ENCODE data around the gene CYB561A3. TPM values are rescaled to one million over a fixed set of nuclear protein-coding genes. Genes with fewer than 3 reads are reported as not detected.

CYB561A3 gene
- total RNA-seq, 1 experiment from 2014 or later = 21.7 TPM

DNA sequence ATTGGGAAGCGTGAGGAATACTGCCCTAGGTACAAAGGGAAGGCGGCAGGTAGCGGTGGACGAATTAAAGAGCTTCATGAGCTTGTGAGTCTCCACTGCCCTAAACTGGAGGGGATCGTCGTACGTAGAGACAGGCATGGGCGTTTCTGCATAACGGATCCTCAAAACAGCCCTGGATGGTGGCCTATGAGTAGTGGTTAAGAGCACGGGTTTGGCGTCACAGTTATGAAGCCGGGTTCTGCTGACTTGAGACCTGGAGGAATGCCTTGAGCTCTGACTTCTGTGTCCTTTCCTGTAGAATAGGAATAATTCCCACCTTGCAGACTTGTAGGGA is 827 bp upstream of the CYB561A3 start:
- Mint-ChIP-seq H3K4me1 (peaks cover 13 to 25% of the 10 kb centered on the region in 2 experiments), H3K4me3 (peak overlapping the region; percentile 98 to 100), H3K27ac (peak overlapping the region; percentile 93 to 99 (median 99)), H3K27me3 (ENCODE audit: low read depth) (no peaks in the 10 kb centered on the region), H3K9me3 (no peaks in the 10 kb centered on the region; a peak in 1 of 5 replicates), H3K36me3 (ENCODE audit: insufficient read depth in 1 of 3, low read depth in 3 of 3) (peaks cover 28 to 45% (median 34%) of the 10 kb centered on the region in 3 experiments)
- Histone ChIP-seq H3K79me2 (ENCODE audit: insufficient read depth, low read length) (peaks cover 2% of the 10 kb centered on the region; the same call in 1 of the 2 replicates), H2BK5ac (ENCODE audit: insufficient read length, low read length) (no peak overlapping the region), H3K14ac (ENCODE audit: insufficient read depth, low read length) (0 out of 2 replicates have a peak overlapping the region, but pooled peaks have one; percentile 6), H2BK20ac (ENCODE audit: low read depth, low read length, poor library complexity, severe bottlenecking) (no peak overlapping the region), H3K56ac (ENCODE audit: insufficient read length, low read depth, low read length) (no peak overlapping the region), H3K4ac (ENCODE audit: low read depth, low read length) (no peak overlapping the region), H3K4me2 (ENCODE audit: insufficient read depth, insufficient read length, low read length) (peak overlapping the region; percentile 83), H4K5ac (ENCODE audit: insufficient read length, low read depth, low read length) (no peak overlapping the region), H4K20me1 (ENCODE audit: control insufficient read depth, insufficient read depth, insufficient read length) (no peaks in the 10 kb centered on the region), H3K27me3 (ENCODE audit: insufficient read depth, low read length) (no peaks in the 10 kb centered on the region), H3K9me3 (ENCODE audit: control insufficient read depth, low read depth, low read length) (no peaks in the 10 kb centered on the region), H3K18ac (ENCODE audit: insufficient read length, low read depth, low read length) (peak overlapping the region; percentile 8), H3K23ac (ENCODE audit: insufficient read length, low read depth, low read length) (no peak overlapping the region), H3K27ac (ENCODE audit: insufficient read length, low read depth, low read length) (no peak overlapping the region), H4K91ac (ENCODE audit: insufficient read length, low read depth, low read length) (no peak overlapping the region), H2BK15ac (ENCODE audit: low read depth, low read length) (no peak overlapping the region), H4K8ac (replicated peaks; ENCODE audit: insufficient read length, low read depth, low read length) (no peak overlapping the region), H3K4me1 (ENCODE audit: insufficient read depth, low read length) (no peaks in the 10 kb centered on the region), H2AK5ac (ENCODE audit: insufficient read length, low read length) (no peak overlapping the region), H3K23me2 (ENCODE audit: insufficient read length, low read depth, low read length, poor library complexity, severe bottlenecking) (peaks cover 6% of the 10 kb centered on the region), H3K79me1 (ENCODE audit: insufficient read depth, low read depth, low read length, poor library complexity, severe bottlenecking) (no peaks in the 10 kb centered on the region), H2AFZ (ENCODE audit: low read length) (no peak overlapping the region), H2BK12ac (ENCODE audit: insufficient read length, low read depth, low read length) (no peak overlapping the region), H3K9ac (ENCODE audit: extremely low read depth, insufficient read length, low read length) (peak overlapping the region; percentile 83), H3T11ph (ENCODE audit: low read length) (no peak overlapping the region), H2BK120ac (ENCODE audit: low read depth, low read length, poor library complexity, severe bottlenecking) (no peak overlapping the region)
- DNase-seq = no peak
- no CpG with 5 or more reads among the region's 12 CpGs for WGBS (ENCODE audit: extremely low coverage, insufficient read length, low lambda C conversion rate)
- TF ChIP-seq, protein P1, sequence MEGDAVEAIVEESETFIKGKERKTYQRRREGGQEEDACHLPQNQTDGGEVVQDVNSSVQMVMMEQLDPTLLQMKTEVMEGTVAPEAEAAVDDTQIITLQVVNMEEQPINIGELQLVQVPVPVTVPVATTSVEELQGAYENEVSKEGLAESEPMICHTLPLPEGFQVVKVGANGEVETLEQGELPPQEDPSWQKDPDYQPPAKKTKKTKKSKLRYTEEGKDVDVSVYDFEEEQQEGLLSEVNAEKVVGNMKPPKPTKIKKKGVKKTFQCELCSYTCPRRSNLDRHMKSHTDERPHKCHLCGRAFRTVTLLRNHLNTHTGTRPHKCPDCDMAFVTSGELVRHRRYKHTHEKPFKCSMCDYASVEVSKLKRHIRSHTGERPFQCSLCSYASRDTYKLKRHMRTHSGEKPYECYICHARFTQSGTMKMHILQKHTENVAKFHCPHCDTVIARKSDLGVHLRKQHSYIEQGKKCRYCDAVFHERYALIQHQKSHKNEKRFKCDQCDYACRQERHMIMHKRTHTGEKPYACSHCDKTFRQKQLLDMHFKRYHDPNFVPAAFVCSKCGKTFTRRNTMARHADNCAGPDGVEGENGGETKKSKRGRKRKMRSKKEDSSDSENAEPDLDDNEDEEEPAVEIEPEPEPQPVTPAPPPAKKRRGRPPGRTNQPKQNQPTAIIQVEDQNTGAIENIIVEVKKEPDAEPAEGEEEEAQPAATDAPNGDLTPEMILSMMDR (conservative IDR thresholded peaks at IDR 0.05) = no peak
